GM12874 (cell line): ENCODE data around the gene SLC35F3.

ENCODE experiments used
- CTCF ChIP-seq: IDR thresholded peaks from 2 replicates; pipeline ENCODE4 v1.5.1; 2011; ENCODE audit warnings: low read depth, mild to moderate bottlenecking, control low read depth, low read length, moderate library complexity; ENCODE audit not compliant: insufficient read depth

Gene SLC35F3

DNA sequence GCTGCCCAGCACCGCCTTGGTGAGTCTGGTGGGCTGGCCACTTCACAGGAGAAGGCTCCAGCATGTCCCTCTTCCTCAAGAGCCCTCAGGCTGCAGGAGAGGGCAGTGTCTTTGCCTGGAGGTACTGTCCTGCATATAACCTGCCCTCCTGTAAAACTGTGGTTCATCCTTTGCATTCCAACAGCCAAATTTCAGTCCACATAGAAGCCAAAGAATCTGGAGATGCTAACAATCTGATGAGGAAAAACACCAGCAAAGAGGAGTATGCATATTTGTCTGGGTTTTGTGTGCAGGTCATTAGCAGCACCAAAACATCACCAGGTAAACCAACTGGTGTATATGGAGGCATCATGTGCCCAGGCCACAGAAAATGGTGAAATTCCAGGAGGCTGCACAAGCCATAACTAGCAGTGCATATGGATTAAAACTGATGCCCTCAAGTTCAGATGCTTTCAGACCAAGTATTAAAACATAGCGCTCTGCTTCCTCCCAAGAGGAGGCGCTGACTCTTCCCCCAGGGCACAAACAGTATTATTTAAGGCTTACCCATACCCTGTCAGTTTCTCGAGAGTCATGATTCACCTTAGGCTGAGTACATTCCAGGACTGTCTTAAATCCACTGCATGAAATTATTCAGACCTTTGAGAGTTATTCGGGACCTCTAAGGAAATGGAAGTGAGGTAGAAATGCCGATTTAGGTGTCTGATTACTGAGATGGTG is 318.2 kb downstream of the SLC35F3 start:
- TF ChIP-seq CTCF, result no peak

DNA sequence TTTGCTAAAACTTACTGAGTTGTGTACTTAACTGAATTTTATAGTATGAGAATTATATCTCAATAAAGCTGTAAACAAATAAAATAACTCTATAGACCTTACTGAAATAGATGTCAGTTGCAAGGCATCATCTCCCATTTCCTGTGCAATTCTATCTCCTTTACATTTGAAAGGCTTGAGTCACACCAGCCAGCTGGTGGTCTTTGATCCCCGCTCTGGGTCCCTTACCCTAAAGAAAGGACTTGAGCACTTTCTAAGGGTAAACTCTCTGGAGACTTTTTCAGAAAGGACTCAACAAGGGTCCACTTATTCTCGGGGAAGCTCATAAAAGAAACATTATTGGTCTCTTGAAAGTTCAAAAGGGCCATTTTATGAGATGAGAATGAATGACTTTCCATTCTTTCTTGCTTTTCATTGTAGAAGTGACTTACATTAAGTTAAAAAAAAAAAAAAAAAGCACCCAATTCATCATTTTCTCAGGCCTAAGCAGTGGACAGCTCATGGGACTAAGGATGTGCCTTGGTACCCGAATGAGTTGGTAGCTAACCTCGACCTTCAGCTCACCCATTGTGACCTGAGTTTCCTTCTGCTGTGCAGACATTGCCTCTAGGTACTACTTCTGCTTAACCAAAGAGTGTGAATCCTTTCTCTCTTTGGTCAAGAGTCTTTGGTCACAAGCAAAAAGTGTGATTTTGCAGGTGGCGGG is 321.8 kb downstream of the SLC35F3 start:
- TF ChIP-seq CTCF, result no peak

DNA sequence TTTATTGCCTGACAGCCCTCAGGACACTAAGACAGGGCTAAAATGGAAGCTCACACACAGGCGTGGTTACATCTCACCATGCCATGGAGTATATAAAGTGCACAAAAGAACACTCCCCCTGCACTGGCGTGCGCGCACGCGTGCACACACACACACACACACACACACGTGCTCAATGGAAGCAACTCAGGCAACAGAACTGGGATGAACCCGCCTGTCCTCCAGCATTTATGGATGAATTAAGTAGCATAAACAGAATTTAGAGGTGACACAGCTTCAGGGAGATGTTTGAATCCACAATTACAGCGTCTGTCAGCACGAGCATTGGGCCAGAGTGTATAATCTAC is 322.3 kb downstream of the SLC35F3 start:
- TF ChIP-seq CTCF, result no peak

GRCh38 chr1:234229581-234230387 is 325.3 kb downstream of the SLC35F3 start:
- TF ChIP-seq CTCF, result no peak

- no peak for TF ChIP-seq CTCF
These were observed 326.0 kb downstream of the SLC35F3 start for GRCh38 chr1:234230414-234230862.

DNA sequence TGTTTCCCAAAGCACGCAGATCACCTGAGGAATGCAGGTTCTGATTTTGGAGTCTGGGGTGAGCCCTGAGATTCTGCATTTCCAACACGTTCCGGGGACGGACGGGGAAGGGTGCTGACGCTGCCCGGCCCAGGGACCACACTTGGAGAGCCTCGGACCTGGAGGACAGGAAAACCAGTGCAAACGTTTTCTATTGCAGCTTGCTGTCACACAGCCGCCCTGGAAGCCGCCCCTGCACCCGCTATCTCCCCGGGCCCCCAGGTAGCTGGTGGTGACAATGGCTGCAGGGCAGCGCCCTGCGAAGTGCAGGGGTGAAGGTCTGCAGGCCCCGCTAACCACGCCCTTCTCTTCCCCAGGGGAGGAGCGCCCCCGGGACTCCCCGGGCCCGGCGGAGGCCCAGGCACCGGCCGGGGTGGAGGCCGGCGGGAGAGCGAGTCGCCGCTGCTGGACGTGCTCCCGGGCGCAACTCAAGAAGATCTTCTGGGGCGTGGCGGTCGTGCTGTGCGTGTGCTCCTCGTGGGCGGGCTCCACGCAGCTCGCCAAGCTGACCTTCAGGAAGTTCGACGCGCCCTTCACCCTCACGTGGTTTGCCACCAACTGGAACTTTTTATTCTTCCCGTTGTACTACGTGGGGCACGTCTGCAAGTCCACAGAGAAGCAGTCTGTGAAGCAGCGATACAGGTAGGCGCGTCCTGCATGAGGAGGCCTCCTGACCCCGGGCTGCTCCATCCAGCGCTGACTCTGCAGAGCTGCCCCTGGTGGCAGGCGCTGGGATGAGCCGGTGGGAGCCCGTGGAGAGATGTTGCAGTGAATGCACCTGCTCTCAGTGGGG is 326.8 kb downstream of the SLC35F3 start:
- peak; percentile 28; the same call in 1 of the 2 replicates for TF ChIP-seq CTCF
